ENCODE measurements around the gene MROH8.
"Not testable (repeated sequence)": the region's sequence is repeated elsewhere in the genome, so short reads cannot be mapped to it uniquely, and the experiment has no call there.

MROH8 gene

GRCh38 chr20:37077009-37077408 is 102.3 kb downstream of the MROH8 start:
- no peak for DNase-seq

DNA sequence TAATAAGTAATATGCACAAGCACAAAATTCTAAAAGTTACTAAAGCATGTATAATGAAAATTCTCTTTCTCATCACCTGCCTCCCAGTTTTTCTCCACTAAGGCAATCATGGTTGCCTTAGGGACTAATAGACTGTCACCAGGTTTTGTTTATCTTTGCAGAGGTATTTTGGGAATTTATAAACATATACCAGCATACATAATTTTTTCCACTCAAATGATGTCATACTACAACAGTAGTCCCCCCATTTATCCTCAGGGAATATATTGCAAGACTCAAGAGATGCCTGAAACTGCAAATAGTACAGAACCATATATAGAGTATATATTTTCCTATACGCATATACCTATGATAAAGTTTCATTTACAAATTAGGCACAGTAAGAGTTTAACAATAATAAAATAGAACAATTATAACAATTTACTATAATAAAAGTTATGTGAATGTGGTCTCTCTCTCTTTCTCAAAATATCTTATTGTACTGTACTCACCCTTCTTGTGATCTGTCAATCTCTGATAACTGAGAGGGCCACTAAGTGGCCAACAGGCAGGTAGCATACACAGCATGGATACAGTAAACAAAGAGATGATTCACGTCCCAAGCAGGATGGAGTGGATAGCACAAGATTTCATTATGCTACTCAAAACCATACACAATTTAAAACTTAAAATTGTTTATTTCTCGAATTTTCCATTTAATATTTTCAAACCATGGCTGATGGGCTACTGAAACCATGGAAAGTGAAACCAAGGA is 103.2 kb downstream of the MROH8 start:
- no peak for DNase-seq

DNA sequence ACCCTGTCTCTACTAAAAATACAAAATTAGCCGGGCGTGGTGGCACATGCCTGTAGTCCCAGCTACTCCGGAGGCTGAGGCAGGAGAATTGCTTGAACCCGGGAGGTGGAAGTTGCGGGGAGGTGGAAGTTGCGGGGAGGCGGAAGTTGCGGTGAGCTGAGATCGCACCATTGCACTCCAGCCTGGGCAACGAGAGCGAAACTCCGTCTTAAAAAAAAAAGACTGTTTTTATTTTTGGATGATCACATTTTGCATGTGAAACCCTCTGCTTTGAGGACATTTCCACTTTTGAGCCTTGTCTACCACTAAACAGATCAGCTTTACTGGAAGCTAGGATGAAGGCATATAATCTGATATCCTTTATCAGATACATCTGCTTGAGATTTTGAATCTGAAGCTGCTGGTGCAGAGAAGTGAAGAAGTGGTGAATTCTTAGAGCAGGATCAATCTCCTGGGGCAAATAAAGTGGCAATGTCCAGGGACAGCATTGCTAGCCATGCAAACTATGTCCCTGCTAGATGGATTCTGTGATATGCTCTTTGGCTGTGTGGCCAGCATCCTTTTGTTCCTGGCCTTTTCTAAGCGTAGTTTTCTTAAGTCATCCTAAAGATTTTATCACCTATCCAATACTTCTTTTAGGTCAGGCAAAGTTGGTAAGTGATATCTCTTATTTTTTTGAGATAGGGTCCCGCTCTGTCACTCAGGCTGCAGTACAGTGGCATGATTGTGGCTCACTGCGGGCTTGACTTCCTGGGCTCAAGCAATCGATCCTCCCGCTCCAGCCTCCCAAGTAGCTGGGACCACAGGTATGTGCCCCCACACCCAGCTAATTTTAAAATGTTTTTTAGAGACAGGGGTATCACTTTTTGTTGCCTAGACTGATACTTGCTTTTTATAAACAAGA is 106.8 kb downstream of the MROH8 start:
- DNase-seq = no peak

DNA sequence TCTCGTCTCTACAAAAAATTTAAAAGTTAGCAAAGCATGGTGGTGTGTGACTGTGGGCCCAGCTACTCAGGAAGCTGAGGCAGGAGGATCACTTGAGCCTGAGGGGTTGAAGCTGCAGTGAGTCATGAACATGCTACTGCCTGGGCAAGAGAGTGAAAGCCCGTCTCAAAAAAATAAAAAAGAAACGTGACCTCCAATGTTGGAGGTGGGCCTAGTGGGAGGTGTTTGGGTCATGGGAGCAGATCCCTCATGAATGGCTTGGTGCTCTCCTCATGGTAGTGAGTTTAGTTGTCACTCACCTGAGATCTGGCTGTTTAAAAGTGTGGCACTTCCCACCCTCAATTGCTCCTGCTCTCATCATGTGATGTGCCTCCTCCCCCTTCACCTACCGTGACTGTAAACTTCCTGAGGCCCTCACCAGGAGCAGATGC is 107.9 kb downstream of the MROH8 start:
- no peak for DNase-seq

DNA sequence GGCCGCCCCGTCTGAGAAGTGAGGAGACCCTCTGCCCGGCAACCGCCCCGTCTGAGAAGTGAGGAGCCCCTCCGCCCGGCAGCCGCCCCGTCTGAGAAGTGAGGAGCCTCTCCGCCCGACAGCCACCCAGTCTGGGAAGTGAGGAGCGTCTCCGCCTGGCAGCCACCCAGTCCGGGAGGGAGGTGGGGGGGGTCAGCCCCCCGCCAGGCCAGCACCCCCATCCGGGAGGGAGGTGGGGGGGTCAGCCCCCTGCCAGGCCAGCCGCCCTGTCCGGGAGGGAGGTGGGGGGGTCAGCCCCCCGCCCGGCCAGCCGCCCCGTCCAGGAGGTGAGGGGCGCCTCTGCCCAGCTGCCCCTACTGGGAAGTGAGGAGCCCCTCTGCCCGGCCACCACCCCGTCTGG is 109.8 kb downstream of the MROH8 start:
- DNase-seq = not testable (repeated sequence)

GRCh38 chr20:37066168-37066567 is 113.2 kb downstream of the MROH8 start:
- DNase-seq = no peak

GRCh38 chr20:37055276-37055675 is 124.1 kb downstream of the MROH8 start:
- no peak for DNase-seq

DNA sequence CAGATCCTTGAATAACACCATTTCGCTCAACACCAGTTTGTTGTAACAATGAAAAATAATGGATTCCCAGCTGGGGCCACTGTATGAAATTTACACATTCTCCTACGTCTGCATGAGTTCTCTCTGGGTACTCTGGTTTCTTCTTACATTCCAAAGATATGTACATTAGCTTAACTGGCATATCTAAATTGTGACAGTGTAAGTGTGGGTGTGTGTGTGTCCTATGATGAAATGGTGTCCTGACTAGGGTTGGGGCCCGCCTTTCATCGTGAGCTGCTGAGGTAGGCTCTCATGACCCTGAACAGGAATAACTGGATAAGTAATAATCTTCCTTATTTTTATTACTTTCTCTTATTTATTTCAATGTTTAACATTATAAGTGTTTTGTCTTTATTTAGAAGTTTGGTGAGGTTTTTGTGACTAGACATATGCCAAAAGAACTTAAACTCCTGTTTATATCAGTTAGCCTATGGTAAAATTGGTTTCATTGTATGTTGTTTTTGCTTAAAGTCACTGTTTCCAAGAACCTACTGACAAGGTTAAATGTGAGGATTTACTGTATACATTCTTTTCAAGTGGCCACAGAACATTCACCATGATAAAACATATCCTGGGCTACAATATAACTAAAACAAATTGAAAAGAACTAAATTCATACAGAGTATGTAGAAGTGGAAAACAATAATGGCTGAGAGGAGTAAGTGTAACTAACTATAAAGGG is 126.0 kb downstream of the MROH8 start:
- DNase-seq = no peak
